ENCODE measurements around the gene MAGI1. TPM values are rescaled to one million over a fixed set of nuclear protein-coding genes. Genes with fewer than 3 reads are reported as not detected.

MAGI1 gene
- total RNA-seq, 1 experiment from 2014 or later: 0.88 TPM

- in situ Hi-C loops (cut with HindIII; ENCODE audit: low pct_unique_long_range_greater_than_20kb, low sequenced_read_pairs): no loop called here
- no peak for DNase-seq (ENCODE audit: low read depth)
Observed at GRCh38 chr3:65361448-65361847, 677.3 kb downstream of the MAGI1 start.

DNA sequence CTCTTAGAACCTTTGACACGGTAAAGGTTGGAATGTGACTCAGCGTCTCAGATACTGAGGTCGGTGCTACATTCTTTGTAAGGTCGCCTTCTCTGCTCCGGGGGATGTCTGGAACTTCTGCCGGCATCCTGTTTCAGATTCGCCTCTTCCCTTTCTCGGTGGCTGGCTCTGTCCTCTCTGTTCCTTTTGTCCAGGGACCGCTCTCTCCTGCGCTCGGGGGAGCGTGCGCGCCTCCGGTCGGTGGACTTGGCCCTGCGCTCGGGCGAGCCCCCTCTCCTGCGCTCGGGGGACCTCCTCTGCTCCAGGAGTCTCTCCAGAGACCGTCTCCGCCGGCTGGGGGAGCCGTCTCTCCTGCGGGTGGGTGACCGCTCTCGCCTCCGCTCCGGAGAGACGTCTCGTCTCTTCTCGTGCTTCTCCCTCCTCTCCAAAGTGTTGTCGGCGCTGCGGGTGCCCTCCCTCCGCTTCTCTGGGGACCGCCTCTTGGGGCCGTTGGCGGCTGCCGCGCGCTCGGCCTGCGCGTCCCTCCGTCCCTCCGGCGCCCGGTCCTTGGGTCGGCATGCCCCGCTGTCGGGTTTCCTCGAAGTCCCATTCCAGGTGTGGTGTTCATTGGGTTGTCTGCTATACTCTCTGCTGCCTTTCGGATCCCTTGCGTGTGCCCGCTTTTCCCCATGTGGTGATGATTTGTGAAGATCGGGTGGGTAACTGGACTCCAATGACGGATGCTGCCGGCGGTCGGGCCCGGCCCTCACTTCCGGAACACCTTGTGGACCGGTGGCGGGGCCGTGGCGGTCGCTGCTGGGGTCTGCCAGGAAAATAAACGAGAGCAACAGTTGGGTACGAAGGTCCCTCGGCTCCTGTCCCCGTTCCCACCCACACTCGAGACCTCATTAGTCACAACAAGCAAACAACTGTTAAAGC, 682.1 kb downstream of the MAGI1 start:
- in situ Hi-C loops (cut with HindIII; ENCODE audit: low pct_unique_long_range_greater_than_20kb, low sequenced_read_pairs): no loop called here
- DNase-seq (ENCODE audit: low read depth): no peak

DNA sequence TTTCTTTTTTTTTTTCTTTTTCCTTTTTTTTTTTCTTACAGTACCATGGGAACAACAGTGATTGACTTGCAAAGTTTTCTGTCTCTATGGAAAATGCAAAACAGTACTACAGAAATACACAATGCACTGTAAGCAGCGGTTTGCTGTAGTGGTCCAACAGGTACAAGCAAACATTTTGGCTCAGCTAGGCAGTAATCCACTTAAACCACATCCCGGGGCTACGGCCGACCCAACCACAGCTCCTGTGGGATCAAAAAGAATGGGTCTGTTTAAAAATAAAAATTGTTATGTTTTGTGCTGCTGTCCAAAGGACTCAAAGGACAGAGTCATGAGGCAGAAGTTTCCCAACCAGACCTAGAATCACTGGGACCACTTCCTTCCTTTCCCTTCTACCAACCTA, 683.8 kb downstream of the MAGI1 start:
- in situ Hi-C loops (cut with HindIII; ENCODE audit: low pct_unique_long_range_greater_than_20kb, low sequenced_read_pairs): no loop called here
- DNase-seq (ENCODE audit: low read depth): no peak

DNA sequence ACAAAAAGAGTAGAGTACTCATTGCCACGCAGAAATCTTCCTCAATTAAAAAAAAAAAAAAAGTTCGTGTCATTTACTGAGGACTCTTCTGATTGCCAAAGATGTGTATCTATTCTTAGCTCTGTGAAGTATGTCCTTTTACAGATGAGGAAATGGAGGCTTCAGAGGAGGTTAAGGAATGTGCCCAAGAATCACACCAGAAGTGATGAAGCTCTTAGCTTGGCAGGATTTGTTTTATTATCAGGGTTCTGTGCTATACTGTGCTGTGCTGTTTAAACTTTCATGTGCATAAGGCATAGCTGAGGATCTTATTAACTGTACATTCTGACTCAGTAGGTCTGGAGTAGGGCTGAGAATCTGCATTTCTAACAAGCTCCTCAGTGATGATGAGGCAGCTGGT, 685.8 kb downstream of the MAGI1 start:
- DNase-seq (ENCODE audit: low read depth): no peak
- in situ Hi-C loops (cut with HindIII; ENCODE audit: low pct_unique_long_range_greater_than_20kb, low sequenced_read_pairs): no loop called here

- in situ Hi-C loops (cut with HindIII; ENCODE audit: low pct_unique_long_range_greater_than_20kb, low sequenced_read_pairs): no loop called here
- no peak for DNase-seq (ENCODE audit: low read depth)
Observed at GRCh38 chr3:65351753-65352152, 687.0 kb downstream of the MAGI1 start.

GRCh38 chr3:65350801-65351476, 687.8 kb downstream of the MAGI1 start:
- in situ Hi-C loops (cut with HindIII; ENCODE audit: low pct_unique_long_range_greater_than_20kb, low sequenced_read_pairs): no loop called here
- no peak for DNase-seq (ENCODE audit: low read depth)

- in situ Hi-C loops (cut with HindIII; ENCODE audit: low pct_unique_long_range_greater_than_20kb, low sequenced_read_pairs): no loop called here
- no peak for DNase-seq (ENCODE audit: low read depth)
Observed at GRCh38 chr3:65348398-65348995, 690.2 kb downstream of the MAGI1 start.

- no peak for DNase-seq (ENCODE audit: low read depth)
- in situ Hi-C loops (cut with HindIII; ENCODE audit: low pct_unique_long_range_greater_than_20kb, low sequenced_read_pairs): no loop called here
Observed at GRCh38 chr3:65347166-65347565, 691.6 kb downstream of the MAGI1 start.

DNA sequence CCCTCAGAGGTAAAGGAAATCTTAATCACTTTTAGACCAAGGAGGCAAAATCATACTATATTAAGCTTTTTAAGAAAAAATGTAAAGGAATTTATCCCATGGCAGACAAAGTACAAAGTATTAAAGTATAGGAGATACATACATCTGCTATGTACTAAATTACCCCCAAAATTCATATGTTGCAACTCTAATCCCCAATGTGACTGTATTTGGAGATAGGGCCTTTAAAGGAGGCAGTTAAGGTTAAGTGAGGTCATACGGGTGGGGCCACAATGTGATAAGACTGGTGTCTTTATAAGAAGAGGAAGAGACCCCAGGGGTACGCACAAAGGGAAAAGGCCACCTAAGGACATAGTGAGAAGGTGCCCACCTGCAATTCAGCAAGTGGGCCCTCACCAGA, 693.9 kb downstream of the MAGI1 start:
- no peak for DNase-seq (ENCODE audit: low read depth)
- in situ Hi-C loops (cut with HindIII; ENCODE audit: low pct_unique_long_range_greater_than_20kb, low sequenced_read_pairs): no loop called here

DNA sequence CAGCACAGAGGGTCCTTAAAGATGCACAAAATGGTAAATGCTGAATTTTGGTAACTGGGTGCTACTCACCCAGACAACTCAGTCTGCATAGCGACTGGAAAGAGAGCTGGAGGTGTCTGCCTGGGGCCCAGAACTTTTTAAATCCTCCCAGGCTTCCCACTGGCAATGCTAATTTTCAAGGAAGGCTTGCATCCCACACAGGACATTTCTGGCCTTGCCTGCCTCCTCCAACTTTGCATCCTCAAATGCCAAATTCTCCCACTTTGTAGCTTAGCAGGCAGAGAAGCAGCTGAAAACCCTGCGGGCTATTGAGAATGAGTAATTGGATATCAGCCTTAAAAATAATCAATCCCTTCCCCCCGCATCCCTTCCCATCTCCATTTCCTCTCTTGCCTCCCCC, 694.3 kb downstream of the MAGI1 start:
- in situ Hi-C loops (cut with HindIII; ENCODE audit: low pct_unique_long_range_greater_than_20kb, low sequenced_read_pairs): no loop called here
- no peak for DNase-seq (ENCODE audit: low read depth)

- no peak for DNase-seq (ENCODE audit: low read depth)
- in situ Hi-C loops (cut with HindIII; ENCODE audit: low pct_unique_long_range_greater_than_20kb, low sequenced_read_pairs): no loop called here
Observed at GRCh38 chr3:65343736-65344135, 695.0 kb downstream of the MAGI1 start.

GRCh38 chr3:65343026-65343425, 695.7 kb downstream of the MAGI1 start:
- DNase-seq (ENCODE audit: low read depth): no peak
- in situ Hi-C loops (cut with HindIII; ENCODE audit: low pct_unique_long_range_greater_than_20kb, low sequenced_read_pairs): no loop called here

- DNase-seq (ENCODE audit: low read depth): peak; percentile 1
- in situ Hi-C loops (cut with HindIII; ENCODE audit: low pct_unique_long_range_greater_than_20kb, low sequenced_read_pairs): no loop called here
Observed at GRCh38 chr3:65342084-65342683, 696.5 kb downstream of the MAGI1 start.

GRCh38 chr3:65339192-65339740, 699.5 kb downstream of the MAGI1 start:
- no peak for DNase-seq (ENCODE audit: low read depth)
- in situ Hi-C loops (cut with HindIII; ENCODE audit: low pct_unique_long_range_greater_than_20kb, low sequenced_read_pairs): no loop called here

DNA sequence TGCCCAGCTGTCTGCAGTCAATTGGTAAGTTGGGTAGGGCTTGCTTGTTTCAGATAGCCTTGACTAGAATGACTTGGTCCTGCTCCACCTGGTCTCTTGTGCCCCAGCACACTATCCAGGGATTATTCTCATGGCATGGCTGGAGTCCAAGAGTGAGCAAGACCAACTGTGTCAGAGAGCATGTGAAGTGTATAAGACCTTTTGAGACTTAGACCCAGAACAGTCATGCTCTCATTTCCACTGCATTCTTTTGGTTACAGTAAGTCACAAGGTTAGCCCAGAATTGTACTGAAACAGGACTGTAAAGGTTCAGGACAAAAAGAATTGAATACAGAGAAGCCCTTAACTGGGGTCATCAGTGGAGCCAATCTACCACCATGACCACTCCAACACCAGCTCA, 700.1 kb downstream of the MAGI1 start:
- in situ Hi-C loops (cut with HindIII; ENCODE audit: low pct_unique_long_range_greater_than_20kb, low sequenced_read_pairs): no loop called here
- DNase-seq (ENCODE audit: low read depth): no peak

DNA sequence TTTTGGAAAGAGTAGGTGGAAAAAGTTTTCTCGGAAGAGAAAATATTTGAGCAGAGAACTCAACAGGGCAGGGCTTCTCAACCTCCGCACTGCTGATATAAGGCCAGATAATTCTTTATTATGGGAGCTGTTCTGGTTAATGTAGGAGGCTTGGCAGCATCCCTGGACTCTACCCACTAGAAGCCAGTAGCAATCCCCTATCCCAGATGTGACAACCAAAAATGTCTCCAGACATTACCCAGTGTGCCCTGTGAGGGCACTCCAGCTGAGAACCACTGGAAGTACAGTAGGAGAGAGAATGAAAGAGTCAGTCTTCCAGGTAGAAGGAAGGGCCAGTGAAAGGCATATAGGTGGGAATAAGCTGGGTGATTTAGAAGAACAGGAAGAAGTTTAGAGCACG, 703.1 kb downstream of the MAGI1 start:
- in situ Hi-C loops (cut with HindIII; ENCODE audit: low pct_unique_long_range_greater_than_20kb, low sequenced_read_pairs): no loop called here
- DNase-seq (ENCODE audit: low read depth): no peak

- in situ Hi-C loops (cut with HindIII; ENCODE audit: low pct_unique_long_range_greater_than_20kb, low sequenced_read_pairs): no loop called here
- no peak for DNase-seq (ENCODE audit: low read depth)
Observed at GRCh38 chr3:65334045-65334665, 704.6 kb downstream of the MAGI1 start.

- no peak for DNase-seq (ENCODE audit: low read depth)
Observed at GRCh38 chr3:65331730-65332129, 707.0 kb downstream of the MAGI1 start.

More at GRCh38 chr3:65331730-65332129, 707.0 kb downstream of the MAGI1 start:
- in situ Hi-C loops (cut with HindIII; ENCODE audit: low pct_unique_long_range_greater_than_20kb, low sequenced_read_pairs): no loop called here
